Amniotic stem cell (primary cell): ENCODE results near the gene CABLES1.
A peak's percentile ranks its signal among the peaks of the same experiment; 100 is the strongest.

Source experiments
- DNase-seq: peaks from one replicate; lab custom pipeline; 2025; lab: John Stamatoyannopoulos, UW

The CABLES1 gene

GRCh38 chr18:23223641-23224040 is 88.4 kb downstream of the CABLES1 start:
- DNase-seq: no peak

- peak; percentile 60 for DNase-seq
Observed at GRCh38 chr18:23225503-23225902, 90.2 kb downstream of the CABLES1 start.

- DNase-seq: no peak
Observed at GRCh38 chr18:23226391-23226790, 91.1 kb downstream of the CABLES1 start.

GRCh38 chr18:23226930-23227725 is 91.8 kb downstream of the CABLES1 start:
- peak; percentile 29 for DNase-seq

GRCh38 chr18:23227726-23228070 is 92.4 kb downstream of the CABLES1 start:
- no peak for DNase-seq

- DNase-seq: no peak
Observed at GRCh38 chr18:23228102-23229061, 93.1 kb downstream of the CABLES1 start.

- no peak for DNase-seq
Observed at GRCh38 chr18:23229472-23229871, 94.2 kb downstream of the CABLES1 start.

- no peak for DNase-seq
Observed at GRCh38 chr18:23230686-23231085, 95.4 kb downstream of the CABLES1 start.

GRCh38 chr18:23231340-23232021 is 96.2 kb downstream of the CABLES1 start:
- peak; percentile 53 for DNase-seq

GRCh38 chr18:23232331-23232730 is 97.0 kb downstream of the CABLES1 start:
- no peak for DNase-seq

GRCh38 chr18:23234619-23235018 is 99.3 kb downstream of the CABLES1 start:
- DNase-seq: no peak

GRCh38 chr18:23235336-23235735 is 100.1 kb downstream of the CABLES1 start:
- no peak for DNase-seq

- no peak for DNase-seq
Observed at GRCh38 chr18:23235860-23236259, 100.6 kb downstream of the CABLES1 start.

GRCh38 chr18:23236876-23237468 is 101.7 kb downstream of the CABLES1 start:
- no peak for DNase-seq

GRCh38 chr18:23237524-23238151 is 102.4 kb downstream of the CABLES1 start:
- no peak for DNase-seq

- DNase-seq: no peak
Observed at GRCh38 chr18:23238152-23238531, 102.9 kb downstream of the CABLES1 start.

GRCh38 chr18:23238651-23239349 is 103.5 kb downstream of the CABLES1 start:
- no peak for DNase-seq

GRCh38 chr18:23239350-23239692 is 104.0 kb downstream of the CABLES1 start:
- no peak for DNase-seq

GRCh38 chr18:23239885-23240608 is 104.8 kb downstream of the CABLES1 start:
- no peak for DNase-seq

GRCh38 chr18:23240609-23240930 is 105.3 kb downstream of the CABLES1 start:
- no peak for DNase-seq
